Skeletal muscle satellite cell (primary cell): ENCODE data around the gene ELF1.

Experiments
- H3K27me3 ChIP-seq: 2 replicates; pipeline ENCODE4 v1.7.0; 2013; ENCODE audit warnings: low read length; ENCODE audit not compliant: control insufficient read depth, insufficient read depth
- H3K36me3 ChIP-seq: 2 replicates; pipeline ENCODE4 v1.7.0; 2013; ENCODE audit warnings: mild to moderate bottlenecking, control low read depth, low read length; ENCODE audit not compliant: insufficient read depth
- H3K4me1 ChIP-seq: 2 replicates; pipeline ENCODE4 v1.7.0; 2013; ENCODE audit warnings: low read length; ENCODE audit not compliant: control insufficient read depth, insufficient read depth
- H3K4me2 ChIP-seq: 2 replicates; pipeline ENCODE4 v1.7.0; 2013; ENCODE audit warnings: mild to moderate bottlenecking, low read length
- H3K4me3 ChIP-seq: 2 replicates; pipeline ENCODE4 v1.7.0; 2013; ENCODE audit warnings: low read length
- H3K9ac ChIP-seq: 2 replicates; pipeline ENCODE4 v1.7.0; 2013; ENCODE audit warnings: mild to moderate bottlenecking, low read depth, low read length, moderate library complexity
- H3K9me3 ChIP-seq: replicated peaks from 2 replicates; pipeline ENCODE4 v1.7.0; 2013; ENCODE audit warnings: mild to moderate bottlenecking, control low read depth, low read length

Gene ELF1

GRCh38 chr13:41017817-41018601 is 1.1 kb downstream of the ELF1 start:
- Histone ChIP-seq H3K4me3 (no peak overlapping the region), H3K9ac (no peak overlapping the region), H3K4me2 (no peak overlapping the region), H3K36me3 (no peaks in the 10 kb centered on the region), H3K27me3 (no peaks in the 10 kb centered on the region), H3K4me1 (peaks cover 13% of the 10 kb centered on the region), H3K9me3 (no peaks in the 10 kb centered on the region)

GRCh38 chr13:41017159-41017558 is 2.0 kb downstream of the ELF1 start:
- no peaks in the 10 kb centered on the region for H3K9me3 ChIP-seq

GRCh38 chr13:41015920-41016319 is 3.2 kb downstream of the ELF1 start:
- H3K36me3 ChIP-seq: no peaks in the 10 kb centered on the region
- H3K4me3 ChIP-seq: no peak overlapping the region
- H3K4me2 ChIP-seq: no peak overlapping the region
- no peaks in the 10 kb centered on the region for H3K9me3 ChIP-seq
- H3K4me1 ChIP-seq: peaks cover 13% of the 10 kb centered on the region
- H3K9ac ChIP-seq: no peak overlapping the region
- H3K27me3 ChIP-seq: no peaks in the 10 kb centered on the region

More at GRCh38 chr13:41017159-41017558, 2.0 kb downstream of the ELF1 start:
- Histone ChIP-seq H3K27me3 (no peaks in the 10 kb centered on the region), H3K4me3 (no peak overlapping the region), H3K9ac (no peak overlapping the region), H3K36me3 (no peaks in the 10 kb centered on the region), H3K4me1 (peaks cover 13% of the 10 kb centered on the region), H3K4me2 (no peak overlapping the region)

- no peak overlapping the region for H3K4me3 ChIP-seq
- no peaks in the 10 kb centered on the region for H3K36me3 ChIP-seq
- no peaks in the 10 kb centered on the region for H3K27me3 ChIP-seq
- H3K4me2 ChIP-seq: no peak overlapping the region
- H3K4me1 ChIP-seq: peaks cover 7% of the 10 kb centered on the region
- no peaks in the 10 kb centered on the region for H3K9me3 ChIP-seq
- H3K9ac ChIP-seq: no peak overlapping the region
Observed at GRCh38 chr13:41013835-41014234, 5.3 kb downstream of the ELF1 start.

- H3K4me3 ChIP-seq: no peak overlapping the region
- H3K9ac ChIP-seq: no peak overlapping the region
- H3K36me3 ChIP-seq: no peaks in the 10 kb centered on the region
- no peaks in the 10 kb centered on the region for H3K9me3 ChIP-seq
- H3K27me3 ChIP-seq: no peaks in the 10 kb centered on the region
- H3K4me1 ChIP-seq: peaks cover 11% of the 10 kb centered on the region
- H3K4me2 ChIP-seq: no peak overlapping the region
Observed at GRCh38 chr13:41012536-41012935, 6.6 kb downstream of the ELF1 start.

GRCh38 chr13:41011382-41011956 is 7.6 kb downstream of the ELF1 start:
- Histone ChIP-seq H3K4me1 (peaks cover 18% of the 10 kb centered on the region), H3K27me3 (no peaks in the 10 kb centered on the region), H3K4me2 (no peak overlapping the region), H3K9me3 (no peaks in the 10 kb centered on the region), H3K9ac (no peak overlapping the region), H3K36me3 (no peaks in the 10 kb centered on the region), H3K4me3 (no peak overlapping the region)

GRCh38 chr13:41008349-41008980 is 10.7 kb downstream of the ELF1 start:
- Histone ChIP-seq H3K4me2 (peak overlapping the region; percentile 3), H3K9ac (no peak overlapping the region), H3K27me3 (no peaks in the 10 kb centered on the region), H3K9me3 (no peaks in the 10 kb centered on the region), H3K36me3 (no peaks in the 10 kb centered on the region), H3K4me1 (peaks cover 24% of the 10 kb centered on the region), H3K4me3 (no peak overlapping the region)

GRCh38 chr13:41007744-41008128 is 11.4 kb downstream of the ELF1 start:
- H3K9me3 ChIP-seq: no peaks in the 10 kb centered on the region
- no peaks in the 10 kb centered on the region for H3K36me3 ChIP-seq
- peaks cover 24% of the 10 kb centered on the region for H3K4me1 ChIP-seq
- peak overlapping the region; percentile 3 for H3K4me2 ChIP-seq
- no peaks in the 10 kb centered on the region for H3K27me3 ChIP-seq
- no peak overlapping the region for H3K4me3 ChIP-seq
- H3K9ac ChIP-seq: no peak overlapping the region

- Histone ChIP-seq H3K27me3 (no peaks in the 10 kb centered on the region), H3K4me1 (peaks cover 24% of the 10 kb centered on the region), H3K4me3 (no peak overlapping the region), H3K4me2 (peak overlapping the region; percentile 3), H3K9ac (no peak overlapping the region), H3K36me3 (no peaks in the 10 kb centered on the region), H3K9me3 (no peaks in the 10 kb centered on the region)
Observed at GRCh38 chr13:41006978-41007743, 12.0 kb downstream of the ELF1 start.

- H3K4me3 ChIP-seq: no peak overlapping the region
- H3K9ac ChIP-seq: no peak overlapping the region
- no peaks in the 10 kb centered on the region for H3K36me3 ChIP-seq
- no peaks in the 10 kb centered on the region for H3K27me3 ChIP-seq
- H3K4me2 ChIP-seq: no peak overlapping the region
- H3K9me3 ChIP-seq: no peaks in the 10 kb centered on the region
- peaks cover 24% of the 10 kb centered on the region for H3K4me1 ChIP-seq
Observed at GRCh38 chr13:41006306-41006705, 12.8 kb downstream of the ELF1 start.

- Histone ChIP-seq H3K9ac (no peak overlapping the region), H3K27me3 (no peaks in the 10 kb centered on the region), H3K4me2 (no peak overlapping the region), H3K4me1 (peaks cover 24% of the 10 kb centered on the region), H3K36me3 (no peaks in the 10 kb centered on the region), H3K4me3 (no peak overlapping the region), H3K9me3 (no peaks in the 10 kb centered on the region)
Observed at GRCh38 chr13:41005704-41006103, 13.4 kb downstream of the ELF1 start.
